Measurements from ENCODE around the gene RAB40B. TPM values are rescaled to one million over a fixed set of nuclear protein-coding genes. Genes with fewer than 3 reads are reported as not detected.
A peak's percentile ranks its signal among the peaks of the same experiment; 100 is the strongest.

The RAB40B gene
- total RNA-seq, 4 donors from 2014 or later, result 19.0 to 52.7 (median 24.4) TPM

GRCh38 chr17:82687871-82688270, 10.6 kb downstream of the RAB40B start:
- Histone ChIP-seq H3K27ac (peak overlapping the region; percentile 58 to 87 (median 65)), H3K9me3 (no peaks in the 10 kb centered on the region), H3K4me1 (peaks cover 10 to 18% of the 10 kb centered on the region in 2 donors), H3K4me3 (no peak overlapping the region), H3K27me3 (no peaks in the 10 kb centered on the region), H3K36me3 (no peaks in the 10 kb centered on the region)
- DNase-seq (no peak), ATAC-seq (peak in 1 of 2 donors; percentile 32)
- no peak for TF ChIP-seq POLR2A (IDR thresholded peaks at IDR 0.05)
- TF ChIP-seq CTCF (IDR thresholded peaks at IDR 0.05 in 4 of 5, conservative IDR thresholded peaks at IDR 0.05 in 1 of 5), result no peak
- intact Hi-C loops (cut with DNase I; ENCODE audit: low total_unique reads), result no loop called here
- in situ Hi-C loops (cut with MboI; ENCODE audit: low sequenced_read_pairs in 4 of 4), result no loop called here

- Histone ChIP-seq H3K36me3 (no peaks in the 10 kb centered on the region), H3K27ac (peak overlapping the region; percentile 58 to 87 (median 65)), H3K9me3 (no peaks in the 10 kb centered on the region), H3K4me3 (no peak overlapping the region), H3K27me3 (no peaks in the 10 kb centered on the region), H3K4me1 (peaks cover 10 to 18% of the 10 kb centered on the region in 2 donors)
- intact Hi-C loops (cut with DNase I; ENCODE audit: low total_unique reads) (no loop called here), in situ Hi-C loops (cut with MboI; ENCODE audit: low sequenced_read_pairs in 4 of 4) (no loop called here)
- ATAC-seq (peak; percentile 60 to 73), DNase-seq (peak in 1 of 2 donors; percentile 27)
- no peak for TF ChIP-seq CTCF (IDR thresholded peaks at IDR 0.05 in 4 of 5, conservative IDR thresholded peaks at IDR 0.05 in 1 of 5)
- TF ChIP-seq POLR2A (IDR thresholded peaks at IDR 0.05), result no peak
Measured at GRCh38 chr17:82687375-82687861, 11.1 kb downstream of the RAB40B start.

DNA sequence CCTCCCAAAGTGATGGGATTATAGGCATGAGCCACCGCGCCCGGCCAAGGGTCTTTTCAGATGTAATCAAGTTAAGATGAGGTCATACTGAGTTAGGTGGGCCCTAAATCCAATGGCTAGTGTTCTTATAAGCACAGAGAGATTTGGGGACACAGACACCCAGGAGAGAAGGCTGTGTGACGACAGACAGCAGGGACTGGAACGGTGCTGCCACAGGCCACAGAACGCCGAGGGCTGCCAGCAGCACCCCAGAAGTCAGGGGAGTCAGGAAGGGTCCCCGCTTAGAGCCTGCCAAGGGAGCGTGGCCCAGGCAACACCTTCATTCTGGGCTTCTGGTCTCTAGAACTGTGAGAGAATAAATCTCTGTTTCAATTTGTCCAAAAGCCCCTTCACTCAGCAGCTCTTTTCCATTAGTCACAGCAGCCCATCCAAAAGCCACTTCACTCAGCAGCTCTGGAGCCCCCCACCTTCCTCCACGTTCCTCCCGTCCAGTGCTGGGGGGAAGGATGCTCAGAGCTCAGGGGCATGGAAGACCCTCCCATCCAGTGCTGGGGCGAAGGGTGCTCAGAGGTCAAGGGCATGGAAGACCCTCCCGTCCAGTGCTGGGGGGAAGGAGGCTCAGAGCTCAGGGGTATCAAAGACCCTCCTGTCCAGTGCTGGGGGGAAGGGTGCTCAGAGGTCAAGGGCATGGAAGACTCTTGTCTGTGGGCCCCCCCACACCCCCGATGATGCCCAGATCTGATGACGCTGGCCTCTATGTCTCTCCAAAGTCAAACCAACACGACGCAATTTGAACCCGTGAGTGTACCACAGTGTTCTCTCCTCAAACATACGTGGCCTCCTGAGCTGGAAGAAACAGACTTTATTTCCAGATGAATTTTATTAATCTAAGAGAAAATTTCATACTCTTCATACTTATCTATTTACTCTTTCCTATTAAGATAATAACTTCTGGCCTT, 11.9 kb downstream of the RAB40B start:
- no peak overlapping the region for H3K4me3 ChIP-seq
- ATAC-seq, result peak; percentile 37 to 88
- H3K27me3 ChIP-seq, result no peaks in the 10 kb centered on the region
- no peaks in the 10 kb centered on the region for H3K36me3 ChIP-seq
- DNase-seq, result peak in 1 of 2 donors; percentile 38
- TF ChIP-seq POLR2A (IDR thresholded peaks at IDR 0.05), result no peak
- TF ChIP-seq CTCF (IDR thresholded peaks at IDR 0.05 in 4 of 5, conservative IDR thresholded peaks at IDR 0.05 in 1 of 5), result no peak
- H3K4me1 ChIP-seq, result peaks cover 10 to 18% of the 10 kb centered on the region in 2 donors
- no peaks in the 10 kb centered on the region for H3K9me3 ChIP-seq
- intact Hi-C loops (cut with DNase I; ENCODE audit: low total_unique reads), result no loop called here
- in situ Hi-C loops (cut with MboI; ENCODE audit: low sequenced_read_pairs in 4 of 4), result no loop called here
- peak overlapping the region; percentile 58 to 87 (median 65) for H3K27ac ChIP-seq

DNA sequence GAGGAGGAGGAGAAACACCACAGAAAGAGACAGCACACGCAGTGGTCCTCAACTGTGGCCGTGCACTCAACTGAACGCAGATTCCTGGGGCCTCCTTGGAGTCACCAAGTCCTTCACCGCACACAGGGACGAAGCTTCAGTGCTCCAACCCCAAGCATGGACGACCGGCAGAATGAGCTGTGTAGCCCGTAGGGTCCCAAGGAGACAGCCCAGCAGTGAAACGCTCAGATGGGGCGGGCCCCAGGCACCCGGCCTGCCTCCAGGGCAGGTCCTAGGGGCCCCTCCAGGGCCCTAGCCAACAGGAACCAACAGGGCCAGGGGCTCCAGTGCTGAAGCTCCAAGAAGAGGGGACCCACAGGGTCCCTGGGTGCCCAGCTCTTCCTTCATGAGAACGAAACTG, 13.2 kb downstream of the RAB40B start:
- no peak for ATAC-seq
- H3K4me3 ChIP-seq, result no peak overlapping the region
- TF ChIP-seq CTCF (IDR thresholded peaks at IDR 0.05 in 4 of 5, conservative IDR thresholded peaks at IDR 0.05 in 1 of 5), result no peak
- no peak for TF ChIP-seq POLR2A (IDR thresholded peaks at IDR 0.05)
- in situ Hi-C loops (cut with MboI; ENCODE audit: low sequenced_read_pairs in 4 of 4), result no loop called here
- intact Hi-C loops (cut with DNase I; ENCODE audit: low total_unique reads), result no loop called here
- DNase-seq, result no peak
- no peaks in the 10 kb centered on the region for H3K9me3 ChIP-seq
- peaks cover 10 to 18% of the 10 kb centered on the region in 2 donors for H3K4me1 ChIP-seq
- peak overlapping the region in 1 of 4 donors; percentile 87 for H3K27ac ChIP-seq
- H3K27me3 ChIP-seq, result no peaks in the 10 kb centered on the region
- no peaks in the 10 kb centered on the region for H3K36me3 ChIP-seq

All from gastrocnemius medialis (tissue), 4 donors.